HepG2 (cell line): ENCODE measurements around the gene SYNE1. TPM values are rescaled to one million over a fixed set of nuclear protein-coding genes. Genes with fewer than 3 reads are reported as not detected.

Experiments used
- ATAC-seq: fragments of 200-7000 bp; cut with Tn5 transposase; 3 replicates; pipeline ENCODE4 v1.9.1; 2020; ENCODE audit warnings: mild to moderate bottlenecking, moderate library complexity
- BruUV-seq: library from RNA; stranded (reverse); fragments of 400-500 nt; replicated peaks from 2 replicates; lab custom pipeline; 2021; lab: Mats Ljungman, UMichigan
- CTCF ChIA-PET: fragments of 300-600 bp; formaldehyde crosslinking; extraction: SDS; loops from one replicate; lab custom pipeline; 2021; ENCODE audit warnings: low total read pairs, inconsistent platforms, low intra/inter-chr PET ratio; lab: Yijun Ruan, JAX
- POLR2A ChIA-PET: fragments of 350-600 bp; sonication (Branson Sonifier 250); formaldehyde crosslinking; loops from one replicate; lab custom pipeline; 2020; ENCODE audit warnings: antibody characterized with exemption, inconsistent platforms; lab: Yijun Ruan, JAX
- DNase-seq: peaks from one replicate; pipeline ENCODE4 v3.0.0-alpha.2; 2015; ENCODE audit warnings: low spot score
- FAIRE-seq: peaks from 3 replicates; lab custom pipeline; 2011; peaks lifted over from hg19 to GRCh38; lab: Jason Lieb, UNC
- H2AFZ ChIP-seq: one replicate; pipeline ENCODE4 v1.6.1; 2011; ENCODE audit warnings: low read length, inconsistent platforms
- H3K27ac ChIP-seq: fragments of 300-600 bp; 3 replicates; pipeline ENCODE4 v1.8.0; 2011; ENCODE audit warnings: mixed run types, mild to moderate bottlenecking, mixed read lengths, low read length, inconsistent platforms; ENCODE audit not compliant: insufficient read depth; ENCODE audit errors: extremely low read length
- H3K27me3 ChIP-seq, 2 experiments: fragments of 200-600 bp in 1 of 2; 2 replicates in 1 of 2; 3 replicates in 1 of 2; pipeline versions ENCODE4 v1.6.0 to v1.8.0; 2011; ENCODE audit warnings: low read length in 2 of 2, mild to moderate bottlenecking in 2 of 2, moderate library complexity in 2 of 2, inconsistent platforms in 1 of 2; ENCODE audit not compliant: insufficient read depth in 2 of 2, control insufficient read depth in 1 of 2
- H3K36me3 ChIP-seq, 2 experiments: fragments of 200-600 bp in 1 of 2; replicated peaks in 1 of 2; 2 replicates in 1 of 2; 3 replicates in 1 of 2; pipeline versions ENCODE4 v1.5.1 to v1.8.0; 2011; ENCODE audit warnings: low read length in 2 of 2, inconsistent platforms in 1 of 2; ENCODE audit not compliant: insufficient read depth in 2 of 2, control insufficient read depth in 1 of 2
- H3K4me1 ChIP-seq: 2 replicates; pipeline ENCODE4 v1.5.1; 2012; ENCODE audit warnings: low read length, inconsistent platforms; ENCODE audit not compliant: insufficient read depth
- H3K4me2 ChIP-seq: 2 replicates; pipeline ENCODE4 v1.6.0; 2011; ENCODE audit warnings: low read depth, low read length, inconsistent platforms
- H3K4me3 ChIP-seq, 3 experiments: fragments of 200-600 bp in 1 of 3; sonication (generic), shearing (Covaris generic) in 1 of 3; replicated peaks in 1 of 3; 2 replicates each; pipeline ENCODE4 v1.5.1; 2011 to 2016; ENCODE audit warnings: low read length in 3 of 3, inconsistent platforms in 2 of 3, low read depth in 2 of 3, mild to moderate bottlenecking in 2 of 3, control low read depth in 1 of 3, mixed read lengths in 1 of 3; ENCODE audit not compliant: insufficient read depth in 1 of 3
- H3K79me2 ChIP-seq: one replicate; pipeline ENCODE4 v1.6.1; 2011; ENCODE audit warnings: low read length, inconsistent platforms; ENCODE audit not compliant: insufficient read depth
- H3K9ac ChIP-seq: 2 replicates; pipeline ENCODE4 v1.6.0; 2011; ENCODE audit warnings: mild to moderate bottlenecking, low read depth, low read length, inconsistent platforms; ENCODE audit not compliant: insufficient read depth
- H3K9me3 ChIP-seq: 2 replicates; pipeline ENCODE4 v1.5.1; 2012; ENCODE audit warnings: mild to moderate bottlenecking, low read length
- H4K20me1 ChIP-seq: 2 replicates; pipeline ENCODE4 v1.6.0; 2011; ENCODE audit warnings: inconsistent platforms, mild to moderate bottlenecking, low read length, moderate library complexity; ENCODE audit not compliant: insufficient read depth
- ELF3 ChIP-seq: IDR thresholded peaks from 2 replicates; pipeline ENCODE4 v1.6.1; 2016; ENCODE audit warnings: missing genetic modification reagents, missing compliant biosample characterization
- FOSL2 ChIP-seq: sonication (generic); formaldehyde crosslinking; IDR thresholded peaks from 2 replicates; pipeline ENCODE4 v1.4.0; 2020; ENCODE audit warnings: missing genetic modification reagents
- JUND ChIP-seq: sonication (generic); formaldehyde crosslinking; IDR thresholded peaks from 2 replicates; pipeline ENCODE4 v1.8.0; 2022; ENCODE audit warnings: mild to moderate bottlenecking, missing genetic modification reagents
- KDM1A ChIP-seq: IDR thresholded peaks from 2 replicates; pipeline ENCODE4 v1.6.1; 2016; ENCODE audit warnings: missing compliant biosample characterization
- KLF12 ChIP-seq: sonication (generic); formaldehyde crosslinking; IDR thresholded peaks from 2 replicates; pipeline ENCODE4 v1.4.0; 2020; ENCODE audit warnings: missing genetic modification reagents, borderline replicate concordance
- SSRP1 ChIP-seq: IDR thresholded peaks from 2 replicates; pipeline ENCODE4 v1.6.1; 2016; ENCODE audit warnings: control low read depth
- ZBTB33 ChIP-seq: sonication (generic); formaldehyde crosslinking; IDR thresholded peaks from 2 replicates; pipeline ENCODE4 v1.4.0; 2020; ENCODE audit warnings: missing genetic modification reagents
- ZBTB42 ChIP-seq: sonication (generic); formaldehyde crosslinking; IDR thresholded peaks from 2 replicates; pipeline ENCODE4 v1.5.0; 2020; ENCODE audit warnings: mild to moderate bottlenecking, missing genetic modification reagents
- ZNF724P ChIP-seq: sonication (generic); formaldehyde crosslinking; IDR thresholded peaks from 2 replicates; pipeline ENCODE4 v1.8.0; 2022; ENCODE audit warnings: missing genetic modification reagents, borderline replicate concordance
- ZNF790 ChIP-seq: sonication (generic); formaldehyde crosslinking; IDR thresholded peaks from 2 replicates; pipeline ENCODE4 v1.8.0; 2022; ENCODE audit warnings: missing genetic modification reagents, mild to moderate bottlenecking, borderline replicate concordance
- WGBS: methylation state at CpG from one replicate; pipeline ENCODE4 v1.1.6; 2017; ENCODE audit warnings: low lambda C conversion rate; 5-methylcytosine and 5-hydroxymethylcytosine counted together
- in situ Hi-C: cut with HindIII; loops from 2 replicates; pipeline ENCODE4 v1.10.0; 2017; ENCODE audit warnings: low pct_unique_long_range_greater_than_20kb; ENCODE audit not compliant: extremely low pct_ligation_motif_present
- intact Hi-C: fragments of 100-400 bp; cut with micrococcal nuclease; formaldehyde crosslinking; loops from one replicate; pipeline ENCODE4 v1.10.0; 2022; ENCODE audit not compliant: unreplicated experiment
- polyA plus RNA-seq, 8 experiments: library from polyadenylated mRNA; depleted of rRNA in 3 of 8; stranded (reverse) in 7 of 8; unstranded in 1 of 8; fragments of >200 nt; fragmentation: Illumina TruSeq in 4 of 8; extraction: Trizol in 4 of 8; gene quantifications; 2 replicates each; pipeline versions ENCODE4 v1.2.1 to v1.2.3, GENCODE V29; 2011 to 2016; ENCODE audit warnings: low read depth in 4 of 8, missing spikeins in 1 of 8, mixed read lengths in 1 of 8; ENCODE audit not compliant: insufficient read depth in 1 of 8
- total RNA-seq, 5 experiments: library from RNA; depleted of rRNA; stranded (reverse); fragments of >200 nt; fragmentation: Illumina TruSeq; extraction: Trizol; gene quantifications; 2 replicates each; pipeline ENCODE4 v1.2.3, GENCODE V29; 2016; ENCODE audit warnings: low read depth in 1 of 5
- TF ChIP-seq, protein P1 (sequence below): sonication (generic); formaldehyde crosslinking; IDR thresholded peaks from 2 replicates; pipeline ENCODE4 v1.4.0; 2020; ENCODE audit warnings: missing genetic modification reagents

The SYNE1 gene
- total and polyA plus RNA-seq, 2 of the 13 experiments (the other 11 are each of a cell fraction or from before 2014, with no cell fraction given): 5.5 to 15.9 TPM

- TF ChIP-seq ZNF790 (CRISPR knock-in tag): no peak
- no peak for TF ChIP-seq ZBTB42 (CRISPR knock-in tag)
- no peak for TF ChIP-seq SSRP1 (CRISPR knock-in tag)
- TF ChIP-seq KDM1A (CRISPR knock-in tag): no peak
- TF ChIP-seq, all 625 proteins: peak for 0
These were observed 540.2 kb downstream of the SYNE1 start (continued) for GRCh38 chr6:152096863-152097496.

GRCh38 chr6:152094992-152095592 lies 542.1 kb downstream of the SYNE1 start:
- no peaks in the 10 kb centered on the region for H3K9me3 ChIP-seq
- WGBS: 29% methylated on average over 3 of the region's 3 CpGs
- no peaks in the 10 kb centered on the region for H3K79me2 ChIP-seq
- BruUV-seq: no TSS peak
- ChIA-PET POLR2A (no interaction called here), CTCF (no interaction called here)
- H3K4me3 ChIP-seq: no peak overlapping the region
- FAIRE-seq (no peak), DNase-seq (peak; percentile 45), ATAC-seq (peak; percentile 67)
- TF ChIP-seq KLF12 (no peak), FOSL2 (CRISPR knock-in tag) (peak; percentile 91), ZBTB33 (peak; percentile 39; the same call in 1 of the 2 replicates), ZNF724P (no peak), JUND (CRISPR knock-in tag) (0 out of 2 replicates have a peak, but pooled peaks have one; percentile 40), ELF3 (CRISPR knock-in tag) (0 out of 2 replicates have a peak, but pooled peaks have one; percentile 22)
- TF ChIP-seq, protein P1, sequence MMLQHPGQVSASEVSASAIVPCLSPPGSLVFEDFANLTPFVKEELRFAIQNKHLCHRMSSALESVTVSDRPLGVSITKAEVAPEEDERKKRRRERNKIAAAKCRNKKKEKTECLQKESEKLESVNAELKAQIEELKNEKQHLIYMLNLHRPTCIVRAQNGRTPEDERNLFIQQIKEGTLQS (CRISPR knock-in tag): peak; percentile 42; the same call in 1 of the 2 replicates
- H3K4me1 ChIP-seq: no peaks in the 10 kb centered on the region
- in situ Hi-C loops: no loop called here
- no peak overlapping the region for H2AFZ ChIP-seq
- H3K27ac ChIP-seq: no peak overlapping the region
- H3K4me2 ChIP-seq: no peak overlapping the region
- H3K9ac ChIP-seq: no peak overlapping the region
- H4K20me1 ChIP-seq: no peaks in the 10 kb centered on the region
- no peaks in the 10 kb centered on the region for H3K36me3 ChIP-seq
- intact Hi-C loops: no loop called here
- H3K27me3 ChIP-seq: peaks cover 1 to 28% of the 10 kb centered on the region in 2 experiments; a peak in 4 of 5 replicates
